Upper lobe of left lung (tissue), 6 donors: ENCODE results near the gene PARL. TPM values are rescaled to one million over a fixed set of nuclear protein-coding genes. Genes with fewer than 3 reads are reported as not detected.

Source experiments
- ATAC-seq, 2 donors: fragments of 200-7000 bp; cut with Tn5 transposase; one replicate each; pipeline ENCODE4 v1.9.1; 2022; ENCODE audit warnings: mild to moderate bottlenecking in 2 of 2, moderate library complexity in 2 of 2; ENCODE audit not compliant: low FRiP score in 2 of 2
- DNase-seq, 2 donors: peaks; one replicate each; pipeline ENCODE4 v3.0.0-alpha.2; 2019 to 2020
- H3K27ac ChIP-seq, 4 donors: fragments of 200-600 bp; sonication (generic); one replicate each; pipeline ENCODE4 v1.5.1; 2016 to 2019
- H3K27me3 ChIP-seq, 4 donors: fragments of 200-600 bp; sonication (generic); one replicate each; pipeline ENCODE4 v1.5.1; 2017 to 2019
- H3K36me3 ChIP-seq, 4 donors: fragments of 200-600 bp; sonication (generic); one replicate each; pipeline ENCODE4 v1.5.1; 2016 to 2019
- H3K4me1 ChIP-seq, 4 donors: fragments of 200-600 bp; sonication (generic); one replicate each; pipeline ENCODE4 v1.5.1; 2018 to 2019
- H3K4me3 ChIP-seq, 4 donors: fragments of 200-600 bp; sonication (generic); one replicate each; pipeline ENCODE4 v1.5.1; 2017 to 2019; ENCODE audit warnings: mild to moderate bottlenecking in 2 of 4, moderate library complexity in 1 of 4
- H3K9me3 ChIP-seq, 4 donors: fragments of 200-600 bp; sonication (generic); one replicate each; pipeline ENCODE4 v1.5.1; 2018 to 2019
- CTCF ChIP-seq, 6 experiments: fragments of 450-650 bp in 4 of 6; fragments of 200-600 bp in 2 of 6; sonication (generic) in 2 of 6; IDR thresholded peaks; one replicate each; pipeline ENCODE4 v1.5.1; 2016 to 2019; ENCODE audit warnings: antibody characterized with exemption in 6 of 6
- EP300 ChIP-seq, 4 donors: sonication (generic); formaldehyde crosslinking; IDR thresholded peaks; one replicate each; pipeline ENCODE4 v1.5.1; 2017; ENCODE audit warnings: antibody characterized with exemption in 4 of 4, control low read depth in 2 of 4
- POLR2A ChIP-seq, 4 donors: fragments of 450-650 bp; IDR thresholded peaks; one replicate each; pipeline ENCODE4 v1.5.1; 2016 to 2017; ENCODE audit warnings: antibody characterized with exemption in 4 of 4, mild to moderate bottlenecking in 2 of 4
- POLR2AphosphoS5 ChIP-seq, 2 donors: sonication (generic); formaldehyde crosslinking; IDR thresholded peaks; one replicate each; pipeline ENCODE4 v1.5.1; 2017; ENCODE audit warnings: antibody characterized with exemption in 2 of 2
- WGBS, 2 donors: methylation state at CpG; one replicate each; pipeline ENCODE4 v1.1.5; 2017 to 2018; 5-methylcytosine and 5-hydroxymethylcytosine counted together
- total RNA-seq, 6 donors: library from RNA; depleted of rRNA in 4 of 6; stranded (reverse); fragments of >200 nt in 4 of 6; gene quantifications; one replicate each; pipeline versions ENCODE4 v1.1.0 to v1.2.1, GENCODE V29; 2016 to 2021
- donor health status: DM: no; HTN: no; CAD: no; lungs with moderate emphysema.
- donor health status: DM: no; HTN: yes; CAD: no; lungs with severe emphysema.

The PARL gene
- total RNA-seq, 6 donors from 2014 or later = 32.5 to 51.0 (median 40.5) TPM

- 66 to 70% methylated on average over 6 of the region's 6 CpGs for WGBS, 2 donors
- no peak for DNase-seq
These were observed 22.5 kb upstream of the PARL start for GRCh38 chr3:183907176-183907575.

GRCh38 chr3:183906234-183906921 lies 21.7 kb upstream of the PARL start:
- H3K4me1 ChIP-seq = no peaks in the 10 kb centered on the region
- ATAC-seq = no peak

More at GRCh38 chr3:183907176-183907575, 22.5 kb upstream of the PARL start:
- Histone ChIP-seq H3K4me1 (no peaks in the 10 kb centered on the region), H3K27me3 (no peaks in the 10 kb centered on the region), H3K36me3 (no peaks in the 10 kb centered on the region), H3K9me3 (no peaks in the 10 kb centered on the region), H3K27ac (no peak overlapping the region), H3K4me3 (no peak overlapping the region)
- TF ChIP-seq POLR2A (IDR thresholded peaks at IDR 0.05) (no peak), CTCF (IDR thresholded peaks at IDR 0.05) (no peak), POLR2AphosphoS5 (IDR thresholded peaks at IDR 0.05) (no peak), EP300 (IDR thresholded peaks at IDR 0.05) (no peak)
- no peak for ATAC-seq

GRCh38 chr3:183904833-183905780 lies 20.4 kb upstream of the PARL start:
- Histone ChIP-seq H3K27ac (no peak overlapping the region), H3K27me3 (no peaks in the 10 kb centered on the region), H3K9me3 (no peaks in the 10 kb centered on the region), H3K4me3 (no peak overlapping the region), H3K36me3 (no peaks in the 10 kb centered on the region), H3K4me1 (no peaks in the 10 kb centered on the region)
- DNase-seq (peak in 1 of 2 donors; percentile 52), ATAC-seq (no peak)
- TF ChIP-seq POLR2AphosphoS5 (IDR thresholded peaks at IDR 0.05) = no peak
- WGBS, 2 donors = 68 to 96% methylated on average over 4 to 13 of the region's 14 CpGs

More at GRCh38 chr3:183906234-183906921, 21.7 kb upstream of the PARL start:
- no peak overlapping the region for H3K27ac ChIP-seq
- WGBS, 2 donors = 74 to 82% methylated on average over 10 to 13 of the region's 13 CpGs
- H3K36me3 ChIP-seq = no peaks in the 10 kb centered on the region
- no peaks in the 10 kb centered on the region for H3K27me3 ChIP-seq
- DNase-seq = peak in 1 of 2 donors; percentile 41
- no peak overlapping the region for H3K4me3 ChIP-seq
- H3K9me3 ChIP-seq = no peaks in the 10 kb centered on the region
- TF ChIP-seq POLR2AphosphoS5 (IDR thresholded peaks at IDR 0.05) = no peak
- TF ChIP-seq EP300 (IDR thresholded peaks at IDR 0.05) = no peak
- TF ChIP-seq CTCF (IDR thresholded peaks at IDR 0.05) = no peak
- no peak for TF ChIP-seq POLR2A (IDR thresholded peaks at IDR 0.05)

- Histone ChIP-seq H3K27me3 (no peaks in the 10 kb centered on the region), H3K27ac (no peak overlapping the region), H3K4me3 (no peak overlapping the region), H3K9me3 (no peaks in the 10 kb centered on the region), H3K4me1 (peaks cover 0 to 5% (median 0%) of the 10 kb centered on the region in 4 donors), H3K36me3 (no peaks in the 10 kb centered on the region)
- ATAC-seq = no peak
- DNase-seq = no peak
- TF ChIP-seq EP300 (IDR thresholded peaks at IDR 0.05) = no peak
- TF ChIP-seq POLR2AphosphoS5 (IDR thresholded peaks at IDR 0.05) = no peak
- no peak for TF ChIP-seq CTCF (IDR thresholded peaks at IDR 0.05)
- no peak for TF ChIP-seq POLR2A (IDR thresholded peaks at IDR 0.05)
- 77 to 83% methylated on average over 10 to 11 of the region's 11 CpGs for WGBS, 2 donors
These were observed 13.3 kb upstream of the PARL start for GRCh38 chr3:183898028-183898431.

GRCh38 chr3:183897606-183898005 lies 12.9 kb upstream of the PARL start:
- no peak for TF ChIP-seq CTCF (IDR thresholded peaks at IDR 0.05)
- TF ChIP-seq POLR2AphosphoS5 (IDR thresholded peaks at IDR 0.05) = no peak
- TF ChIP-seq EP300 (IDR thresholded peaks at IDR 0.05) = no peak
- TF ChIP-seq POLR2A (IDR thresholded peaks at IDR 0.05) = no peak
- Histone ChIP-seq H3K4me1 (peaks cover 0 to 5% (median 0%) of the 10 kb centered on the region in 4 donors), H3K9me3 (no peaks in the 10 kb centered on the region), H3K27me3 (no peaks in the 10 kb centered on the region), H3K27ac (no peak overlapping the region), H3K4me3 (no peak overlapping the region), H3K36me3 (no peaks in the 10 kb centered on the region)
- 87 to 89% methylated on average over 4 of the region's 4 CpGs for WGBS, 2 donors
- ATAC-seq (no peak), DNase-seq (no peak)
